CD4-positive, alpha-beta T cell (primary cell): ENCODE data around the gene CFI. TPM values are rescaled to one million over a fixed set of nuclear protein-coding genes. Genes with fewer than 3 reads are reported as not detected.

Experiments
- ATAC-seq: fragments of 200-7000 bp; cut with Tn5 transposase; one replicate; pipeline ENCODE4 v1.10.0; 2022; ENCODE audit warnings: mild to moderate bottlenecking; ENCODE audit not compliant: poor library complexity
- CTCF ChIA-PET: fragments of 350-600 bp; sonication (Branson Sonifier 250); formaldehyde crosslinking; loops from one replicate; lab custom pipeline; 2021; ENCODE audit warnings: antibody characterized with exemption, inconsistent platforms; lab: Charles Lee
- POLR2A ChIA-PET: fragments of 350-600 bp; sonication (Branson Sonifier 250); formaldehyde crosslinking; loops from one replicate; lab custom pipeline; 2021; ENCODE audit warnings: antibody characterized with exemption, inconsistent platforms; lab: Charles Lee
- DNase-seq, 14 experiments: peaks; one replicate each; pipeline ENCODE4 v3.0.0-alpha.2; 2013 to 2020; ENCODE audit warnings: mixed read lengths in 2 of 14
- H3K27ac ChIP-seq, 2 donors: one replicate each; pipeline versions ENCODE4 v1.5.1 to v1.7.0; 2013; ENCODE audit warnings: low read length in 2 of 2, low read depth in 1 of 2, mild to moderate bottlenecking in 1 of 2
- H3K27me3 ChIP-seq, 2 experiments: 1 replicate in 1 of 2; 2 replicates in 1 of 2; pipeline versions ENCODE4 v1.6.1 to v1.7.0; 2013; ENCODE audit warnings: low read length in 2 of 2, control low read depth in 1 of 2, mild to moderate bottlenecking in 1 of 2, moderate library complexity in 1 of 2; ENCODE audit not compliant: insufficient read depth in 2 of 2, control insufficient read depth in 1 of 2
- H3K36me3 ChIP-seq: one replicate; pipeline ENCODE4 v1.6.1; 2013; ENCODE audit warnings: low read length, control low read depth; ENCODE audit not compliant: insufficient read depth
- H3K4me1 ChIP-seq: one replicate; pipeline ENCODE4 v1.6.1; 2013; ENCODE audit warnings: low read length, control low read depth; ENCODE audit not compliant: insufficient read depth
- H3K4me3 ChIP-seq: one replicate; pipeline ENCODE4 v1.5.1; 2013; ENCODE audit warnings: mild to moderate bottlenecking, low read length, moderate library complexity
- H3K9me3 ChIP-seq, 2 experiments: 1 replicate in 1 of 2; 2 replicates in 1 of 2; pipeline versions ENCODE4 v1.6.1 to v1.7.0; 2013; ENCODE audit warnings: low read length in 2 of 2, mild to moderate bottlenecking in 2 of 2, control low read depth in 1 of 2, moderate library complexity in 1 of 2; ENCODE audit not compliant: control insufficient read depth in 1 of 2, insufficient read depth in 1 of 2
- H3K27ac Mint-ChIP-seq: one replicate; pipeline ENCODE4 v1.8.0; 2020; ENCODE audit warnings: mixed read lengths
- H3K27me3 Mint-ChIP-seq: one replicate; pipeline ENCODE4 v1.8.0; 2021; ENCODE audit warnings: mixed read lengths
- H3K36me3 Mint-ChIP-seq: one replicate; pipeline ENCODE4 v1.8.0; 2021; ENCODE audit warnings: low read depth, mixed read lengths
- H3K4me1 Mint-ChIP-seq: one replicate; pipeline ENCODE4 v1.8.0; 2021; ENCODE audit warnings: low read depth, mixed read lengths
- H3K4me3 Mint-ChIP-seq: one replicate; pipeline ENCODE4 v1.8.0; 2020; ENCODE audit warnings: mild to moderate bottlenecking, mixed read lengths
- H3K9me3 Mint-ChIP-seq: one replicate; pipeline ENCODE4 v1.8.0; 2020; ENCODE audit warnings: mixed read lengths
- intact Hi-C, 2 experiments: fragments of 100-400 bp; cut with DNase I in 1 of 2; cut with micrococcal nuclease in 1 of 2; formaldehyde crosslinking; loops; one replicate each; pipeline versions ENCODE4 v1.15.1 to v1.9.0; 2023 to 2025; cut with DNase I, micrococcal nuclease
- total RNA-seq, 174 experiments: library from RNA in 2 of 174; stranded (reverse) in 2 of 174; gene quantifications; one replicate each; pipeline ENCODE4 v1.2.3 and lab custom pipeline; 2021 to 2026
- TF ChIP-seq, protein P1 (sequence below): fragments of 200-600 bp; IDR thresholded peaks from one replicate; pipeline ENCODE4 v1.8.0; 2022; ENCODE audit warnings: antibody characterized with exemption, mild to moderate bottlenecking

CFI gene
- total RNA-seq, 2 experiments from 2014 or later: not detected

DNA sequence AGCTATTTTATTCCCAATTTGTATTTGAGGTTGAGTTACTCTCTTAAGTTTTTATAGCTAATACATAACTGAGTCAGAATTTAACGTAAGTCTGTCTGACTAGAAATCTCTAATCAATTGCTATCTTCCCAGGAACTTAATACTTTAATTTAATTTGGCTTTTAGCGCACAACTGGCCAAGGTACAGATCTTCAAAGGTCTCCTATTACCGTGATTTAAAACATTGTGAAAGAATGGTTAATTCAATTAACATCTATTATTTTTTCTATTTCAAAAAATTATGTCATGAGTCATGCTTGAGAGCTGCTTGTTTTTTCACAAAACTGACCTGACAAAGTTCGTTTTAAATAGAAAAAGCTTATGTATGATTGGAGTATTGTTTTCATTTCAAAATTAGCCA is 49.9 kb downstream of the CFI start:
- Histone ChIP-seq H3K27me3 (no peaks in the 10 kb centered on the region), H3K4me3 (no peak overlapping the region), H3K36me3 (no peaks in the 10 kb centered on the region), H3K9me3 (no peaks in the 10 kb centered on the region), H3K27ac (no peak overlapping the region), H3K4me1 (no peaks in the 10 kb centered on the region)
- ChIA-PET CTCF (no interaction called here), POLR2A (interaction anchor here (0.7 to 1.3 kb wide), 3 partner anchors 22 to 49 kb away, joined by 3 to 5 read pairs (median 3); partner anchors contain the start of gene PLA2G12A)
- intact Hi-C loops: no loop called here
- DNase-seq (no peak), ATAC-seq (no peak)
- Mint-ChIP-seq H3K36me3 (no peaks in the 10 kb centered on the region), H3K27me3 (peaks cover 5% of the 10 kb centered on the region), H3K4me1 (no peaks in the 10 kb centered on the region), H3K27ac (no peak overlapping the region), H3K9me3 (no peaks in the 10 kb centered on the region), H3K4me3 (no peak overlapping the region)
- TF ChIP-seq, protein P1, sequence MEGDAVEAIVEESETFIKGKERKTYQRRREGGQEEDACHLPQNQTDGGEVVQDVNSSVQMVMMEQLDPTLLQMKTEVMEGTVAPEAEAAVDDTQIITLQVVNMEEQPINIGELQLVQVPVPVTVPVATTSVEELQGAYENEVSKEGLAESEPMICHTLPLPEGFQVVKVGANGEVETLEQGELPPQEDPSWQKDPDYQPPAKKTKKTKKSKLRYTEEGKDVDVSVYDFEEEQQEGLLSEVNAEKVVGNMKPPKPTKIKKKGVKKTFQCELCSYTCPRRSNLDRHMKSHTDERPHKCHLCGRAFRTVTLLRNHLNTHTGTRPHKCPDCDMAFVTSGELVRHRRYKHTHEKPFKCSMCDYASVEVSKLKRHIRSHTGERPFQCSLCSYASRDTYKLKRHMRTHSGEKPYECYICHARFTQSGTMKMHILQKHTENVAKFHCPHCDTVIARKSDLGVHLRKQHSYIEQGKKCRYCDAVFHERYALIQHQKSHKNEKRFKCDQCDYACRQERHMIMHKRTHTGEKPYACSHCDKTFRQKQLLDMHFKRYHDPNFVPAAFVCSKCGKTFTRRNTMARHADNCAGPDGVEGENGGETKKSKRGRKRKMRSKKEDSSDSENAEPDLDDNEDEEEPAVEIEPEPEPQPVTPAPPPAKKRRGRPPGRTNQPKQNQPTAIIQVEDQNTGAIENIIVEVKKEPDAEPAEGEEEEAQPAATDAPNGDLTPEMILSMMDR: no peak

DNA sequence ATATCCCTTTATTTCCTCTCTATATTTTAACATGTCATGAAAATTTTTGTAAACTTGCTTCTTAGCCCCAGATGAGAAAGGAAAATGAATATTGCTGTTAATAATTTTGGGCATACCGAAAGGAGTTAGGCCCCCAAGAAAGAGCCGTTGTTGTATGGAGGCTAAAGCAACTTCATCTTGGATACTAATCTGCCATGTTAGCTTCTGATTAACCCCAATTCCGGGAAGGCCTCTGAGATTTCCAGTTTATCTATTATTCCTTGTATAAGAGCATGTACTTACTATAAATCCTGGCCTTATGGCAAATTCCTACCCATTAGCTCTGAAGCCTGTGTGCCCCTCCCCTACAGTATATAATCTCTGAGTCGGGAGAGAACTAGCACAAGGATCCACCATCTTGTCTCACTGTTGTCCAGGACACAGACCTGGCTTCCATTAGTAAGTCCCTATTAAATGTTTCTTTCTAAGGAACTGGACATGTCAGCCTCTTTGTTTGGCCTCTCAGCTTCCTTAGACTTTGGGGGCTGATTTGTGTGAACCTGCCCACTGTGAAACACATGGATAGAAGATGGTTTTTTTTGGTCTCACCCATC is 51.1 kb downstream of the CFI start:
- H3K27me3 ChIP-seq: no peaks in the 10 kb centered on the region
- Mint-ChIP-seq H3K27ac (no peak overlapping the region), H3K27me3 (peaks cover 5% of the 10 kb centered on the region), H3K36me3 (no peaks in the 10 kb centered on the region), H3K4me3 (no peak overlapping the region), H3K4me1 (no peaks in the 10 kb centered on the region), H3K9me3 (no peaks in the 10 kb centered on the region)
- POLR2A ChIA-PET: interaction anchor here (1.8 kb wide), 1 partner anchor 21 kb away, joined by 5 read pairs; the partner anchor contains the start of gene PLA2G12A
- no peaks in the 10 kb centered on the region for H3K4me1 ChIP-seq
- no peak overlapping the region for H3K27ac ChIP-seq
- intact Hi-C loops: no loop called here
- CTCF ChIA-PET: no interaction called here
- no peak overlapping the region for H3K4me3 ChIP-seq
- DNase-seq: no peak
- no peak for ATAC-seq
- H3K9me3 ChIP-seq: no peaks in the 10 kb centered on the region
- TF ChIP-seq, protein P1: no peak
- no peaks in the 10 kb centered on the region for H3K36me3 ChIP-seq

DNA sequence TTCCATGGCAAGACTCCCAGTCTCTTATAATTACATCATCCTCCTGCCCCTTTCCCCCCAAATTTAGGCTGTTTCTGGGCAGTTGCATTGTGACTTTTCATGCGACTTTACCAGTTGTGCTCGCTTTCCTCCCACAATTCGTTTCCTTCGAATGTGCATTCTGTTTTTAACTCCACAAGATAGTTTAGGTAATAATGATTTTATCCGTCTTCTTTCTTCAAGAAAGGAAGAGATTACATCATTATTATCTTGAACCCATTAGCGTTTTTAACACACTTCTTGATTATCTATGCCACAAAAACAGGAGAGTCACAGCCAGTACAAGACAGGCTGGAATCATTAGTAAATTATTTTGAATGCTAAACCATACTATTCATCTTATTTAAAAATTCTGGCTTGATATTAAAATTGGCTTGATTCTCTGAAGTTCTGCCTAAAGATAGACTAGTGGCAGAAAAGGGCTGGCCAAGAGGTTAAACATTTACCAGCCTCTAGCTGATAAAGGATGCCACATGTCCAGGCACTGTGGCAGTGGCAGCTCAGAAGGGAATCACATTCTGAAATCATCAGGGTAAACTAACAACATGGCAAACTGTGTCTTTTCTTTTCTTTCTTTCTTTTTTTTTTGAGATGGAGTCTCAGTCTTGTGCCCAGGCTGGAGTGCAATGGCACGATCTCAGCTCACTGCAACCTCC is 52.3 kb downstream of the CFI start:
- H3K27ac Mint-ChIP-seq: no peak overlapping the region
- ChIA-PET CTCF (no interaction called here), POLR2A (interaction anchor here (1.8 kb wide), 1 partner anchor 19 kb away, joined by 5 read pairs; the partner anchor contains the start of gene PLA2G12A)
- TF ChIP-seq, protein P1: no peak
- no peaks in the 10 kb centered on the region for H3K4me1 Mint-ChIP-seq
- ATAC-seq (no peak), DNase-seq (no peak)
- H3K27me3 Mint-ChIP-seq: peaks cover 2% of the 10 kb centered on the region
- no peak overlapping the region for H3K4me3 Mint-ChIP-seq
- Histone ChIP-seq H3K36me3 (no peaks in the 10 kb centered on the region), H3K27me3 (no peaks in the 10 kb centered on the region), H3K9me3 (no peaks in the 10 kb centered on the region), H3K4me3 (no peak overlapping the region), H3K27ac (no peak overlapping the region), H3K4me1 (no peaks in the 10 kb centered on the region)
- H3K36me3 Mint-ChIP-seq: no peaks in the 10 kb centered on the region
- H3K9me3 Mint-ChIP-seq: no peaks in the 10 kb centered on the region
- intact Hi-C loops: no loop called here
